HG03108 (cell line): ENCODE data around the gene AKT1S1.

Experiments
- ATAC-seq: cut with Tn5 transposase; IDR thresholded peaks from one replicate; pipeline ENCODE4 v1.9.1; 2021; ENCODE audit warnings: moderate library complexity; ENCODE audit not compliant: unreplicated experiment

AKT1S1 gene

DNA sequence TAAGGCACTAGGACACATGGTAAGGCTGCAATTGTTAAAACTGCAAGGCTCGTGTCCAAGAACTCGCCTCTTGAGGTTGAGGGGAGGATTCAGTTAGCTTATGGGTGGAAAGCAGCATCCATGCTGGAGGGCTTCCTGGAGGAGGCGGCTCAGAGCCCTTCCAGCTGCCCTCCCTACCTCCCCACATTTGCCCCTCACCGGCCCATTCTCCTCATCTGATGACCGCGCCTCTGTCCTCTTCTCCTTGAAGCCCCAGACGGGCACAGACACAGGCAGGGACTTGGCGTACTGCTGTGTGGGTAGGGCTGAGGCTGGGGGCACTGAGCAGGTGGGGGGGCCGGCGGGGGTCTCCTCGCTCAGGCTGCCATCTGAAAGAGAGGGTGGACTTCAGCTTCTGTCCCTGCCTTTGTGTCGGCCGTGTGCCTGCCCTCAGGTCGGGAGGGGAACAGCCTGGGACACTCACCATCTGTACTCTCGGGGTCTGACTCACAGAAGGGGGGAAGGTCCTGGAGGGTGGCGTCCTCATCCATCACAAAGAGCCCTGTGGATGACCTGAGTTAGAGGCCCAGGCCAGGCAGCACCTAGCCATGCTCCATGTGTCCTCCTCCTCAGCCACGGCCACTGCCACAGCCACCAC, 5.7 kb downstream of the AKT1S1 start:
- ATAC-seq, result no peak

DNA sequence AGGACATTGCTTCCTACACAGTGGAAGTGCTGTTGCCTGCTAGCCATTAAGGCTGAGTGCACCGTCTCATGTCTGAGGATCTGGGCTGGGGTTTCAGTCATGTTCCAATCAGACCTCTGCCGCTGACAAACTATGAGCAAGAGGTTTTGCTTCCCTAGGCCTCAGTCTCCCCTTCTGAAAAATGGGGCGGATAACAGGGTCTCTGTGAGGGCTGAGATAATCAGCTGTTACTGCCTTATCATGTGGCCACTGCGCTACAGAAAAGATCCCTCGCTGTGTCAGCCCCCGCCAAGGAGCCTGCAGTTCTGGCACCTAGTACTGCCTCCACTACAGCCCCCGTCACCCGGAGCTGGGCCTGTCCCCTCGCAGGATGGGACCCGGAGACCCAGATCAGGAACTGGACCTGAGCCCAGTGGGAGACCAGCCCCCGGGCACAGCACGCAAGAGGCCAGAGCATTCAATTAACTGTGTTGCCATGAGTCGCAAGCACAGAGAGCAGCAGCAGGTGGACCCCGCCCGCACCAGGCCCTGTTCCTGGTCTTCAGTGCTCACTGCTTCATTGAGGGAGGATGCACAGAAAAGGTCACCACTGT, 6.8 kb downstream of the AKT1S1 start:
- ATAC-seq, result no peak

DNA sequence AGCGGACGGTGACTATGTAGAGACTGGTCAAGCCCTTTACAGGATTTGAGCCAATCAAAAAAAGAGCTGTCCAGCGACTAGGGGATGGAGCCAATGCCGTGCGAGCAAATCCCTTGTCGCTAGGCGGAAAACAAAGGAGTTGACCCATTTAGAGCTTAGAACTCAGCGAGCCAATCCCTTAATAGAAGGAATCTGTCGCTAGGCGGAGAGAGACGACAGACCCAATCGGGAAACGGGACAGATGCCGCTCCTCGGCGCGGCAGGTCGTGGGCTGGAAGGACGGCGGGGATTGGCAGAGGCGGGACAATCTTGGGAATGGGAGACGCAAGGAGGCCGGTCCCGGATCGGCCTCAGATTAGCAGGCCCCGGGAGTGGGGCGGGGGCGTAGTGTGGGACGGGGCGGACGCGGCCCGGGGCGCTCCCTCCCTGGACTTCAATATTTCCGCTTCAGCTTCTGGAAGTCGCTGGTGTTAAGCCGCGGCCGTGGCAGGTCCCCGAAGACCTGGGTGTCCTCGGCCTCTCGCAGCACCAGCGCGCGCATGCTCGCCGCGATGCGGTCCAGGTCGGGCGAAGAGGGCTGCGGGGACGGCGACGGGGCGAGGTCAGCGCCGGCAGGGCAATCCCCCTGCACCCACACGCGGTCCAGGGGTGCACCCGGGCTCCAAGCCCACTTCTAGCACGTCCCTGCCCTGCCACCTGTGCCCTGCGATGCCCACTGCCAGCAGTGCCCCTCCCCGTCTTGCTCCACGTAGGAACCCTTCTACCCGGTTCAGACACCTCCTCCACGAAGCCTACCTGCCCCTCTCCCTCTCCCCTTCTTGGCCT, 7.5 kb downstream of the AKT1S1 start:
- ATAC-seq, result peak; percentile 69

DNA sequence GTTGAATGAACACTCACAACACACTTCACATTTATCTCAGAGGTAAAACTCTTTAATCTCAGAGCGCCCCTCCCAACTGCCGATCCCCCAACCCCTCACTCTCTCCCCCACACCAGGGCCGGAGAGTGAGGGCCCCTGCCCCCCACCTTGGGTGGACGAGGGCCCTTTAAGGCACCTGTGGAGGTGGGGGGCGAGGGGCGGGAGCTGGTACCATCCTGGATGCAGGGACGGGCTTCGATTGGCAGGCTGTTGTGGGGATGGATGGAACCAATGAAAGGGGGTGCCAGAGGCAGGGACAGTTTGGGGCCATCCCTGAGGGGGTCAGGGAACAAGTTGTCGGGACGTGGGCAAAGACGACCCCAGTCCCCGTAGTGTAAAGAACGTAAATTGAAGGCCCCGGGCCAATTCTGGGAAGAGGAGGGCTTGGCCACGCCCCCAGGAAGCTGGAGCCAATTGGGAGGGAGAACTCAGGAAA, 8.1 kb downstream of the AKT1S1 start:
- peak; percentile 8 for ATAC-seq

DNA sequence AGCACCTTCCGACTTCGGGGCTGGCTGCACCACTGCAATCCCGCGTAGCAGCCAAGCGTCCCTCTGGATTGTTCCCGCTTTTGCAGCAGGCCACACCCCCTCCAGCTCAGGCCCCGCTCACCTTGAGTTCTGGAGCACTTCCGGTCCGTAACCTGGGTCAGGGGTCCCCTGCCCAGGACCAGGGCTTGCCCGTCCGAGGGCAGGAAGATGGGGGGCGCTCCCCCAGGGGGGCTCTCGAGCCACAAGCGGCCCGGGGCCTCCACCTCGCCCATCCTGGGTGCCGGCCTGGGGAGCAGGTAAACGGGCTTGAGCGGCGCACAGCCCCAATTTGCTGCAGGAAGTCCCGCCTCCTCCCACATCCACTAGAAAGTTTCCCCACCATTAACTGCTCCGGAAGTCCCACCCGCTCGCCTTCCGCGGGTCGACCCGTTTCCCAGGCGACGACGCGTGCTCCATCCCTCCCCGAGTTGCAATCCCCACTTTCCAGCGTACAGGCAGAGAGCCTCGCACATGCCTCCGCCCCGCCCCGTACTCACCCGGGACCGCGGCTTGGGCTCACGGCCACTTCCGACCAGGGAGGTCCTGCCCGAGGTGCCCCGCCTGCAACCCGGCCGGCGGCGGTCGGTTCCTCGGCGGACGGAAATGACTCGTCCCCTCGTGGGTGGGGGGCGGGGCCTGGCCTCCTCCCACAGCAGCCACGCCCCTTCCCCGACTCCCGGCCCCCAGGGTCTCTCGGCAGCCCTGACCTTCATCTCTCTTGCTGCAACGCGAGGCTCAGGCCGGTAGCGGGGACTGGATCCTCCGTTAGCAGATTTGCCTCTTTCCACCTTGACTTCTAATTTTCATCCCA, 10.0 kb downstream of the AKT1S1 start, which contains the start of gene PNKP:
PNKP (minus strand) TSS at position 644 of the 850 bp plus-strand sequence; CDS start at position 272, 372 bp downstream.
- ATAC-seq, result peak; percentile 32

DNA sequence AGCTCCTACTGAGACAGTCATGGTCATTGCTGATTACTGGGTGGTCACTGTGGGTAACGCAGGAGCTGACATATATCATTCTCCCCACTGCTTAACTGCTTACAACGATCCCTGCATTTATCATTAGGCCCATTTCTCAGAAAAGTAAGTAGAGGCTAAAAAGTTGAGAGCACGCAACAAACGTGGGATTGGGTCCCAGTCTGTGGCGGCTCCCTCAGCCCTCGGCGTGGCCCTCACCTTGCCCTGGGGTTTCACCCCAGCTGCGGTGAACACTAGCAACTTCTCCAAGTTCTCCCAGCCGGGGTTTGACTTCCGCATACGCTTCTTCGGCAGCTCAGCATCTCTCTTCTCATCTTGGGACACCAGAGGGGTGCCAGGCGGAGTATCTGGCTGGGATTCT, 12.3 kb downstream of the AKT1S1 start:
- ATAC-seq, result no peak

DNA sequence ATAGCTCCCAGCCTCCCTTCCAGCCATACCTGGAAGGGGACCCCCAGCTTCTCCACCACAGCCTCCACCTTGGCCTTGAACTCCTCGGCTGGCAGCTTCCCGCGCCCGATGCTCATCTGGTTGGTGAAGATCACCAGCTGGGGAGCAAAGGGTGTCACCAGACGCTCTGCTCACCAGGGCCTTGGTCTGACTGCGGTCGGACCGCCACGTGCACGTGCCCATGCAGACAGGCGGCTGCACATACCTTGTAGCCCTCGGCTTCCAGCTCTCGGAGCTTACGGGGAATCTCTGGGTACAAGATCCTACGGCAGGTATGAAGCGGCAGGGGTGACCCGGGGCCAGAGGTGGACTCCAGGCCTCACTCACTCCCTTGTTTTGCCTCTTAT, 13.2 kb downstream of the AKT1S1 start:
- no peak for ATAC-seq

DNA sequence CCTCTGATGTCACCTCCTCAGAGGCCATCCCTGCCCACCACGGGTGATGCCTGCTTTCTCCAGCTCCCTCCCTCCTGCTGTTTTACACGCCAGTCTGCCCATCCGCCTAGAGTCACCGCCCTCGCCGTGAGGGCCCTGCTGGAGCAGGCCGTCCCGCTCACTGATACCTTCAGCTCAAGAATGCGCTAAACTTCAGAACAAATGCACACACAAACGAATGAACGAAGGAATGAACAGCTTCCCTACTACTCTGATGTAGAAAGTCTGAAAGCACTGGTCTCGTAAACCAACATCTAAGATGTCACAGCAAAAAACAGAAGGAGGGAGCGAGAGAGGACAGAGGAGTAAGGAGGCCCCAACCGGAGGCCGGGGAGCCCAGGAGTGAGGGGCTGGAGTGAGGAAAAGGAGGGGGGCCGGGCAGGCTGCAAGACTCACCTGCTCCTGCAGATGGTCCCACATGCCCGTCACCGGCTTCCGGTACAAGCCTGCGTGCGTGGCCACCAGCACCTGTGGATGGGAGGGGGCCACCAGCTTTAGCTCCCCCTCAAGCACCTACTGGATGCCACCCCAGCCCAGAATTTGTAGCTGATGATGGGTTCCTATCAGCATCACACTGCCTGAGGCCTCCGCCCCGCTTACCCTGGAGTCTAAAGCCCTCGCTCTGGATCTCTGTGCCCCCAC, 13.8 kb downstream of the AKT1S1 start:
- ATAC-seq, result no peak

DNA sequence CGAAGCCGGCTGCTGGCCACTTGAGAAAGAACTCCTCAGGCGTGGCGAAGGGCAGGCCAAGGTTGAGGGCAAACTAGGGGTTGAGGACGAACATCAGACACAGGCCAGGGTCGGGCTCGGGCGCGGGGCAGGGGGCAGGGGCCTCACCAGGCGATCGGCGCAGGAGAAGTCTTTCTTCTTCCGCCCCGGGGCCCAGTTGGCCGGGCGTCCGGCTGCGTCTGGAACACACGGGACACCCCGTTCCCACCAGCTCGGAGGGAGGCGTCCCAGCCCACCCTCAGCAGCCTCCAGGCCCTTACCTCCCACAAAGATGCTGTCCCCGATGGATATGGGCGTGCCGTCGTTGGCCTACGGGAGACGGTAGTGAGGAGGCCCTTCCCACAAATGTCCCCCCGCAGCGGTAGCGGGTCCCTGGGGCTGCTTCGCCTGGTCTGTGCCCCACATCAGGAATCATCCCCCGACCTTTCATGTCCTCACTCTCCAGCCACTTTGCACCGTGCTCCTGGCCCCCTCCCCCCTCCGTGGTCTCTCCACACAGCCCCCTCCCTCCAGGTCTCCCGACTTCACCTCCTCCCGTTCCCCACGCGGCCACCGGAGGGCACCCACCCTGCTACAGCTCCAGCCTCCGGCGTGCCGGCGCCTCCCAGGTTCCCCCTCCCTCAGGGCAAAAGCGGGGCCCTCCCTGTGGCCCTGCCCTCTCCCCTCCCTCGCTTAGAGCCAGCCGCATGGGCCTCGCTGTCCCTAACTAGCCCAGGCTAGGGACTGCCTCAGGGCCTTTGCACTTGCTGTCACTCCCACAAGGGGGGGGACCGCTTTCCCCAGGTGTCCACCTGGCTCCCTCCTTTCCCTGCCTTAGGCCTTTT, 14.5 kb downstream of the AKT1S1 start:
- no peak for ATAC-seq

DNA sequence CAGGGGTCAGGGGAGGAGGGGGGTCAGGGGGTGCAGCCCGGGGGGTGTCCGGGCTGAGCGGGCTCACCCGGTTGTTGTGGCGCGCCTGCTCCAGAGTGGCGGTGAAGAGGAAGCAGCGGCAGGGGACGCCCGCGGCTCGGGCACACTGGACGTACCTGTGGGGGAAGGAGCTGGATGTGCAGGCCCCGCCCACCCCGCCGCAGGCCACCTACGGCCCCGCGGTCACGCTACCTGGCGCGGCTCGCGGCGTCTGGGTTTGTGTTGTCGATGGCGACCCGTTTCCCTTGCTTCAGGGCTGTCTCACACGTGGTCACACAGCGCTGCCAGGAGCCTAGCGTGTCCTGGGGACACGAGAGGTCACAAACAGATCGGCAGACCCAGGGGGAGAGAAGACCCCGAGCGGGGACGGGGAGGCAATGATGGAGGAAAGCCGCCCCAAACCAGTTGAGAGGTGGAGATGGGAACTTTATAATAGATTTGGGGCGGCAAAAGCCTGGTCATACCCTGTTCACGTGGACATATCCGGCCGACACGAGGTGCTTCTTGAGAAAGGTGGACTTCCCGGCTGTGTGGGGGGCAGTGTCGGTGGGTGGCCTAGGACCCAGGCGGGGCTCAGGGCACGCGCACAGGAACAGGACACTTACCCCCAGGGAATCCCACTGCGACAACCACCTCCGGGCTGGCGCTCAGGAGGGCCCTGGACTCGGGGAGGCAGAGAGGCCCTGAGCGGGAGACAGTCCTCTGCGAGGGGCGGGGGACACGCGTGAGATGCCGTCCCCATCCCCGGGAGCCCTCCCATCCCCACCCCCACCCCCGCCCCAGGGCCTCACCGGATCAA, 15.4 kb downstream of the AKT1S1 start:
- no peak for ATAC-seq

DNA sequence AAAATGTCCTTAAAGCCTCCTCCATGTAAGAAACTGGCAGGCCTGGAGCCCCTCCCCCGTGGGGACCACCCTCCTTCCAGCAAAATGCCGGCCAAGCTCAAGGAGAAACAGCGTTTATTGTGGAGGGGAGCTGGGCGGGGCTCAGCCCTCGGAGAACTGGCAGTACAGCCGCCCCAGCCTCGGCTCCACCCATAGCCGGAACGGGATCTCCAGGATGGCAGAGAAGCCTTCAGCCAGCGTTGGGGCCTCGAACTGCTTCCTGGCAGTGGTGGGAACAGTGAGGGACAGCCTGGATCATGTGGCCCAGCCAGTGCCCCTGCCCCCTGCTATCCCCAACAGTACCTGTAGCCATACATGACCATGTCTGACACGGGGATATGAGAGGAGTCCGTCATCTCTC, 16.0 kb downstream of the AKT1S1 start:
- ATAC-seq, result no peak

DNA sequence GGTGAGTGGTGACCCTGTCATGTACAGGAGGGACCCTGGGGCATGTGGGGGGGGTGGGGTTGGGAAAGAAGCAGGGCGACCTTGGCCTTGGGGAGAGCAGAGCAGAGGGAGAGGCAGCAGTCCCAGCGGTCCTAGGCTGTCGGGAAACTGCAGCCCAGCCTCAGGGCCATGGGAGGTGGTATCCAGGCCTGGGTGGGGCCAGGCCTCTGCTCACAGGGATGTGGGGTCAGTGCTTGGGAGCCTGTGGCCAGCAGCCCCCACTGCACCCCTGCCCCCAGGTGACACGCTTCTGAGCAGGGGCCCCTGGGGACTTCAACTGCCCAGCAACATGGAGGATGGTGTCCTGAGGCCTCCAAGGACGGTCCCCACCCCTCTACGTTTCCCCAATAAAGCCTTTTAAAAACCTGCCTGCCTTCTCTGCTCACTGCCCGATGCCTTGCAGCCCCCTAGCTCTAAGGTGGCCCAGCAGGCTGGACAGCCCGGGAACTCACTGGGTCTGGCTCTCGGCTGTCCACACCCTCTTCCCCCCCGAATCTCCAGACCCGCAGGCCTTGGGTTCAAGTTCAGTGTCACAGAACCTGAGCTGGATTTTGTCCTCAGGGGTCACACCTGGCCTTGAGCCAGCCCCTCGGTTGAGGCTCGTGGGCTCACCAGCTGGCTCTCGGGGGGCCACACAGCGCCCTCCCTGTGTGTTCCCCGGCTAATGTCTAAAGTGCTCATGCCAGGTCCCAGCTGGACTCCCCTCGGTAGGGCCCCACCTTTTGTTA, 16.6 kb downstream of the AKT1S1 start:
- ATAC-seq, result no peak

DNA sequence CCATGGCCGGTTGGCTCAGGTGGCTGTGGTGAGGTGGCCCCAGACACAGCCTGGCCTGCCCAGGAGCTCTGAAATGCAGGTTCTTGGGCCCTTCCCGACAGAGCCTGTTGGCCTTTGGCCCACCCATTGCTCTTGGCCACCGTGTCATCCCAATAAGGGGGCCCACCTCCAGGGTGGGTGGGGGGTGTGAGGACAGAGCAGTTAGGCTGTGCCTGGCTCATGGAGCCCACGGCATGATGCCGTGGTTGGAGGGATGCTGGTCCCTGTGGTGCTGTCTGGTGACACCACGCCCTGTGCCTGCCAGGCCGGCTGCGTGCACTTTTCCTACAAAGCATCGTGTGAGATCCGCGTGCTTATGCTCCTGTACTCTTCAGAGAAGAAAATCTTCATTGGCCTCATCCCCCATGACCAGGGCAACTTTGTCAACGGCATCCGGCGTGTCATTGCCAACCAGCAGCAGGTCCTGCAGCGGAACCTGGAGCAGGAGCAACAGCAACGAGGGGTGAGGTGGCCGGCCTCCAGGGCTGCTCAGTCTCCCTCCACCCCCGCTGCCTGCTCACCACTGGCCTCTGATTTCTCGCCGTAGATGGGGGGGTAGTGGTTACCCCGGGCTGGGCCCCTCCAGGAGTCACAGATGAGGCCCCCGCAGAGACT, 17.3 kb downstream of the AKT1S1 start:
- no peak for ATAC-seq

DNA sequence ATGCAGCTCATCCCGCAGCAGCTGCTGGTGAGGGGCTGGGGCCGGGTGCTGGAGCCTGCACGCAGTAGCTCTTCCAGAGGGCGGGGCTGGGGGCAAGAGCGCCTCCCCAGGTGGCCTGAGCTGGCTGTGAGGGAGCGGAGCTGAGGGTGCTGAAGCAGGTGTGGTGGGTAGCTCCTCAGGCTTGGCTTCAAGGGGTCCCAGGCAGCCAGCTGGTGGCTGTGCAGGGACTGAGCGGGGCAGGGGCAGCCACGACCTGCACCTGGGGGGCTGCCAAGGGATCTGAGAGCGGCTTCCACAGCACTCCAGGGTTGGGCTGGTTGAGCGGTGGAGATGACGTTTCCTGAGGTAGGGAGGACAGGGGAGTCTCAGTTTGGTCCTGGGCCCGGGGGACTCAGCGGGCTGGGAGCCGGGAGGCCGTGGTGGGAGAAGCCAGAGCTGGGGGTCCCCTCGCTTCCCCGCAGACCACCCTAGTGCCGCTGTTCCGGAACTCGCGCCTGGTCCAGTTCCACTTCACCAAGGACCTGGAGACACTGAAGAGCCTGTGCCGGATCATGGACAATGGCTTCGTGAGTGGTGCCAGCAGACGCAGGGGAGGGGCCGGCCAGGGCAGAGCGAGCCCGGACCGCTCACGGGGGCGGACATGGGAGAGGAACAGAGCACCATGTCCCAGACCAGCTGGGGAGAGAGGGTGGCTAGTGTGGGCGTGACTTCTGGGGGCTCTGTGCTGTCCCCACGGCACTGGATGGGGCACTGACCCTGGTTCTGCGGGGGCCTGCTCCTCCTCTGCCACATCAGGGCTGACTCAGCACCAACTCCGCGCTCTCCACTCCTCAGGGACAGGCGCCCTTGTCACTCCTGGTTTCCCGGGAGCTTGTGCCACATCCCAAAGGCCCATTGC, 18.8 kb downstream of the AKT1S1 start:
- no peak for ATAC-seq

DNA sequence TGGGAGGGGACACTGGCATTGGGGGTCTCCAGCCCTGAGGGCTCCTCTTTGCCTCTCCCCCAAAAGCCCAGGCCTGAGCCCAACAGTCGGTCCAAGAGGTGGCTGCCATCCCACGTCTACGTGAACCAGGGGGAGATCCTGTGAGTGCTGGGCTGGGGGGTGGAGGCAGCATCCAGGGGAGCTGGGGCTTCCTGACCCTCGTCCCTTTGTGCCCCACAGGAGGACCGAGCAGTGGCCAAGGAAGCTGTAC, 19.4 kb downstream of the AKT1S1 start:
- ATAC-seq, result no peak

DNA sequence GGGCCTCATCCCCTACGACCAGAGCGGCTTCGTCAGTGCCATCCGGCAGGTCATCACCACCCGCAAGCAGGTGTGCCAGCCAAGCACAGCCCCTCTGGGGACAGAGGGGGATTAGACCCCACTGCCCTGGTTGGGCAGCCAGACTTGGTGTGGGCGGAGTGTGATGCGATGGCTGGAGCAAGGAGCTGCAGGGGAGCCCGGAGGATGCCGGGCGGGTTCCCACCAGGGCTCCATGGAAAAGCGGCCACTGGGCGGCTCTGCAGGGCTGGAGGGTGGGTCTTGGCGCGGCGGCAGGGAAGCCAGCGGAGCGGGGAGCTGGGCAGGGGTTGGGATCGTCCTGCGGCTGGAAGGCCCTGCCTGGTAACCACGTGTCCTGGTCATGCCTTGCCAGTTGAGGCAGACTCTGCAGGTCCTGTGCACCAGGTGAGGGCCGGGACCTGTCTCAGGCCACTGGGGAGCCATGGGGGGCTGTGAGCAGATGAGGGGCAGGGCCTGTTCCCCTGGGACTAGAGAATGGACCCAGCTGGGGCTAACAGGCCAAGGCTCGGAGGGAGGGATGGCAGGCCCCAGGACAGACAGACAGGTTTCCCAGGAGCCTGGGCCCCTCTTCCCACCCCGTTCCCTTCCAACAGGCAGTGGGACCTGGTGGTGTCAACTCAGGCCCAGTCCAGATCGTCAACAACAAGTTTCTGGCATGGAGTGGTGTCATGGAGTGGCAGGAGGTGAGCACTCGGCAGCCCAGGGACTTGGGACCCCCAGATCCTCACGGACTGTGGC, 19.9 kb downstream of the AKT1S1 start:
- no peak for ATAC-seq
